ENCODE measurements around the gene SPOCK1.

DNA sequence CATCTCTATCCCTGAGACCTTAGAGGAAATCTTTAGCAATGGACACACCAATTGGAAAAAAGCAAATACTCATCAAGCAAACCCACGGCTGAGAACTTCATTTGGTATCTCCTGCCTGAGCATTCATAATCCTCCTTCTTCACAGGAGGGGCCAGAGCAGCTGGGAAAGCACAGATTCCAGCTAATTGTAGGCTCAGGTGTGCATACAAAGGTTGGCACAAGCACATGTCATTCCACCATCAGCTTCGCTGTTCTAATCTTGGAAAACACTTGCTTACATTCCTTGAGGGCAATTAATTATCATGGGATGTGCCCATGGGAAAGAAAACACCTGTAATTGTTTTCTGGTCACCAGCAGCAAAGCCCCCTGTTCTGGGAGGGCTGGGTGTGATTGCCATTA is 376.6 kb downstream of the SPOCK1 start:
- TF ChIP-seq, protein P1, sequence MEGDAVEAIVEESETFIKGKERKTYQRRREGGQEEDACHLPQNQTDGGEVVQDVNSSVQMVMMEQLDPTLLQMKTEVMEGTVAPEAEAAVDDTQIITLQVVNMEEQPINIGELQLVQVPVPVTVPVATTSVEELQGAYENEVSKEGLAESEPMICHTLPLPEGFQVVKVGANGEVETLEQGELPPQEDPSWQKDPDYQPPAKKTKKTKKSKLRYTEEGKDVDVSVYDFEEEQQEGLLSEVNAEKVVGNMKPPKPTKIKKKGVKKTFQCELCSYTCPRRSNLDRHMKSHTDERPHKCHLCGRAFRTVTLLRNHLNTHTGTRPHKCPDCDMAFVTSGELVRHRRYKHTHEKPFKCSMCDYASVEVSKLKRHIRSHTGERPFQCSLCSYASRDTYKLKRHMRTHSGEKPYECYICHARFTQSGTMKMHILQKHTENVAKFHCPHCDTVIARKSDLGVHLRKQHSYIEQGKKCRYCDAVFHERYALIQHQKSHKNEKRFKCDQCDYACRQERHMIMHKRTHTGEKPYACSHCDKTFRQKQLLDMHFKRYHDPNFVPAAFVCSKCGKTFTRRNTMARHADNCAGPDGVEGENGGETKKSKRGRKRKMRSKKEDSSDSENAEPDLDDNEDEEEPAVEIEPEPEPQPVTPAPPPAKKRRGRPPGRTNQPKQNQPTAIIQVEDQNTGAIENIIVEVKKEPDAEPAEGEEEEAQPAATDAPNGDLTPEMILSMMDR (IDR thresholded peaks at IDR 0.05): no peak
- TF ChIP-seq POLR2A (IDR thresholded peaks at IDR 0.05): no peak

Data from Peyer's patch (tissue), 4 donors.